C4-2B (cell line): Measurements from ENCODE around the gene AFMID.

Source experiments
- ZFX ChIP-seq: fragments of 450-650 bp; IDR thresholded peaks from 2 replicates; pipeline ENCODE4 v1.6.1; 2017
- TF ChIP-seq, protein P1 (sequence below): fragments of 450-650 bp; conservative IDR thresholded peaks from 2 replicates; pipeline ENCODE4 v1.5.1; 2017; ENCODE audit warnings: mild to moderate bottlenecking

DNA sequence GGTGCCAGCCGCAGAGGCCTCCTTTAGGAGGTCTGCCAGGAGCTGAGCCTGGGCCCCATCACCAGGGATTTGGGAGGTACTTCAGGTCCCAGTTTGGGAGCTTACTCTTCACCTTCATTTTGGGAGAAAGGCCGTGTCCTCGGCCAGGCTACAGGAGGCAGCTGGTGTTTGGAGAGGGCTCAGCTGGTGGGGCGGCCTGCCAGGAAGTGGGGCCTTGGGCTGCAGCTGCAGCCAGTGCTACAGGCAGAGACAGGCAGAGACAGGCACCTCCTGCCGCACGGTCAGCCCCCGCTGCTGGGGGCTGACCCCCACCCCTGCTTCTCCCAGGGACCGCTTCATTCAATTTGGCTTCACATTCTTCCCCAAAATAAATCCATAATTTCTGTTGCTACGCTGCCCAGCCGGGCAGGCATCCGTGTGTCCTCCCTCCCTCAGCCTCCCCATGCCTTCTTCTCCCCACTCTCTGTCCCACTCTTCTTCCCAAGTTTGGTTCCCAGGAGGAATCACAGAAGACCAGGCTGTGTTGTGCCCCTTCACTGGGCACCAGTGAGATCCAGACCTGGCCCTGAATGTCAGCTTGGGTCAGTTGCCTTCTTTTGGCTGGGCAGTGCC, 50.3 kb downstream of the AFMID start:
- TF ChIP-seq, protein P1, sequence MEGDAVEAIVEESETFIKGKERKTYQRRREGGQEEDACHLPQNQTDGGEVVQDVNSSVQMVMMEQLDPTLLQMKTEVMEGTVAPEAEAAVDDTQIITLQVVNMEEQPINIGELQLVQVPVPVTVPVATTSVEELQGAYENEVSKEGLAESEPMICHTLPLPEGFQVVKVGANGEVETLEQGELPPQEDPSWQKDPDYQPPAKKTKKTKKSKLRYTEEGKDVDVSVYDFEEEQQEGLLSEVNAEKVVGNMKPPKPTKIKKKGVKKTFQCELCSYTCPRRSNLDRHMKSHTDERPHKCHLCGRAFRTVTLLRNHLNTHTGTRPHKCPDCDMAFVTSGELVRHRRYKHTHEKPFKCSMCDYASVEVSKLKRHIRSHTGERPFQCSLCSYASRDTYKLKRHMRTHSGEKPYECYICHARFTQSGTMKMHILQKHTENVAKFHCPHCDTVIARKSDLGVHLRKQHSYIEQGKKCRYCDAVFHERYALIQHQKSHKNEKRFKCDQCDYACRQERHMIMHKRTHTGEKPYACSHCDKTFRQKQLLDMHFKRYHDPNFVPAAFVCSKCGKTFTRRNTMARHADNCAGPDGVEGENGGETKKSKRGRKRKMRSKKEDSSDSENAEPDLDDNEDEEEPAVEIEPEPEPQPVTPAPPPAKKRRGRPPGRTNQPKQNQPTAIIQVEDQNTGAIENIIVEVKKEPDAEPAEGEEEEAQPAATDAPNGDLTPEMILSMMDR = no peak
- TF ChIP-seq ZFX = no peak
